HG03159 (cell line): Measurements from ENCODE around the gene MOK.

Source experiments
- ATAC-seq: cut with Tn5 transposase; IDR thresholded peaks from one replicate; pipeline ENCODE4 v1.9.1; 2021; ENCODE audit warnings: mild to moderate bottlenecking, moderate library complexity; ENCODE audit not compliant: unreplicated experiment

The MOK gene

GRCh38 chr14:102288139-102288538, 16.8 kb downstream of the MOK start:
- ATAC-seq = no peak

GRCh38 chr14:102285106-102285505, 19.9 kb downstream of the MOK start:
- no peak for ATAC-seq

- ATAC-seq = no peak
Measured at GRCh38 chr14:102283631-102284129, 21.3 kb downstream of the MOK start.

- no peak for ATAC-seq
Measured at GRCh38 chr14:102282751-102283465, 22.1 kb downstream of the MOK start.

- ATAC-seq = no peak
Measured at GRCh38 chr14:102280376-102280962, 24.5 kb downstream of the MOK start.

- ATAC-seq = no peak
Measured at GRCh38 chr14:102279688-102280348, 25.1 kb downstream of the MOK start.

- no peak for ATAC-seq
Measured at GRCh38 chr14:102279282-102279681, 25.7 kb downstream of the MOK start.

- ATAC-seq = no peak
Measured at GRCh38 chr14:102278631-102278935, 26.4 kb downstream of the MOK start.

- no peak for ATAC-seq
Measured at GRCh38 chr14:102277874-102278630, 26.9 kb downstream of the MOK start.

- ATAC-seq = no peak
Measured at GRCh38 chr14:102275866-102276265, 29.1 kb downstream of the MOK start.

GRCh38 chr14:102272392-102272791, 32.6 kb downstream of the MOK start:
- ATAC-seq = no peak

GRCh38 chr14:102264775-102265174, 40.2 kb downstream of the MOK start:
- ATAC-seq = no peak

- ATAC-seq = no peak
Measured at GRCh38 chr14:102264355-102264754, 40.6 kb downstream of the MOK start.

GRCh38 chr14:102262929-102263462, 42.0 kb downstream of the MOK start:
- no peak for ATAC-seq

- no peak for ATAC-seq
Measured at GRCh38 chr14:102258136-102258535, 46.8 kb downstream of the MOK start.

- ATAC-seq = no peak
Measured at GRCh38 chr14:102256716-102257115, 48.2 kb downstream of the MOK start.

- no peak for ATAC-seq
Measured at GRCh38 chr14:102255401-102256190, 49.4 kb downstream of the MOK start.

GRCh38 chr14:102252834-102253801, 51.8 kb downstream of the MOK start:
- no peak for ATAC-seq

GRCh38 chr14:102251161-102251560, 53.8 kb downstream of the MOK start:
- ATAC-seq = no peak
